ENCODE data around the gene HNF4A. TPM values are rescaled to one million over a fixed set of nuclear protein-coding genes. Genes with fewer than 3 reads are reported as not detected.

The HNF4A gene
- total and polyA plus RNA-seq, 2 of the 13 experiments (the other 11 are each of a cell fraction or from before 2014, with no cell fraction given): 80.9 to 169 TPM

DNA sequence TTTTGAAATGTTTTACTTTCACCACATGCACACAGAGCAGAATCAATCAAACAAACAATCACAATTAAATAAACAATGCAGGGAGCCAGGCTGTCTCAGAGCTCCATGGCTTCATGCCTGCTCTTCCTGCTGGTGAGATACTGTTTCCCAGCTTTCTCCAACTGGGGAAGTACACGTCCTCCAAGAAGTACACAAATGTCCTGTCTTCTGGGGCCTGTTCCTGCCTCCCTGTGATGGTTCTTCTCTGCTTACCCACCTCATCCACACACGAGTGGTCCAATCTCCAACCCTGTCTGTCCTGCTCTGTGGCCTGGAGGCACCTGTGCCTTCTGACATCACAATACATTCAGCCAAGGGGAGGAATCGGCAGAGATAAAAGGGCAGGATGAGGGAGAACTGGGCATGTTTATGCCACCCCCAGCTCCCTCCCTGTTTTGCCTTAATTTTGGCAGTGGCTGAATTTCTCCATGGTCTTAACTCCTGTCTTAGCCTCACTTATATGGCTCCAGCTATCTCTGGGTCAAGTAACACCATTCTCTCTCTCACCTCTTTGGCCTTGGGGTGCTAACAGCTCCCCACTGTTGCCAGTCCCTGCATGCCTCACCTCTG is 94.9 kb downstream of the HNF4A start (continued):
- TF ChIP-seq ZNF383 (CRISPR knock-in tag; IDR thresholded peaks at IDR 0.05; ENCODE audit: borderline replicate concordance): peak; percentile 65; the same call in 1 of the 2 replicates
- no peak for TF ChIP-seq TBL1XR1 (IDR thresholded peaks at IDR 0.05; ENCODE audit: borderline replicate concordance, low read length, partially characterized antibody)
- TF ChIP-seq BHLHE40 (IDR thresholded peaks at IDR 0.05; ENCODE audit: low read length): no peak

- WGBS (ENCODE audit: low lambda C conversion rate): 25% methylated on average over 7 of the region's 7 CpGs
- Histone ChIP-seq H3K27me3 (ENCODE audit: control insufficient read depth in 1 of 2, insufficient read depth in 2 of 2, low read length in 2 of 2) (no peaks in the 10 kb centered on the region), H3K4me1 (ENCODE audit: insufficient read depth, low read length) (peaks cover 74% of the 10 kb centered on the region), H2AFZ (ENCODE audit: low read length) (peak overlapping the region; percentile 96), H3K79me2 (ENCODE audit: insufficient read depth, low read length) (no peaks in the 10 kb centered on the region), H4K20me1 (ENCODE audit: insufficient read depth, low read length) (no peaks in the 10 kb centered on the region), H3K4me2 (ENCODE audit: low read depth, low read length) (peak overlapping the region; percentile 76), H3K4me3 (replicated peaks in 1 of 3; ENCODE audit: insufficient read depth in 1 of 3, low read depth in 2 of 3, low read length in 3 of 3) (peak overlapping the region in 2 of 3 experiments; percentile 24 to 39; a peak in 3 of 6 replicates), H3K36me3 (replicated peaks in 1 of 2; ENCODE audit: control insufficient read depth in 1 of 2, insufficient read depth in 2 of 2, low read length in 2 of 2) (no peaks in the 10 kb centered on the region), H3K9me3 (ENCODE audit: low read length) (no peaks in the 10 kb centered on the region), H3K9ac (ENCODE audit: insufficient read depth, low read depth, low read length) (peak overlapping the region; percentile 54), H3K27ac (ENCODE audit: extremely low read length, insufficient read depth, low read length) (peak overlapping the region; percentile 47)
- CTCF ChIA-PET (ENCODE audit: low intra/inter-chr PET ratio, low total read pairs): no interaction called here
- POLR2A ChIA-PET: interaction anchor here (1.0 to 4.4 kb wide), 4 partner anchors 16 to 40 kb away, joined by 3 to 18 read pairs (median 8); no protein-coding TSS in a partner anchor
- intact Hi-C loops (cut with micrococcal nuclease; ENCODE audit: unreplicated experiment) (no loop called here), in situ Hi-C loops (cut with HindIII; ENCODE audit: extremely low pct_ligation_motif_present, low pct_unique_long_range_greater_than_20kb) (no loop called here)
- FAIRE-seq (no peak), DNase-seq (ENCODE audit: low spot score) (peak; percentile 46), ATAC-seq (peak; percentile 69)
- no TSS peak for BruUV-seq (replicated peaks)
- peak; percentile 53 for TF ChIP-seq PHF21A (CRISPR knock-in tag; IDR thresholded peaks at IDR 0.05)
- TF ChIP-seq ZBTB4 (CRISPR knock-in tag; IDR thresholded peaks at IDR 0.05; ENCODE audit: borderline replicate concordance): 0 out of 2 replicates have a peak, but pooled peaks have one; percentile 15
- TF ChIP-seq ZBTB7A (CRISPR knock-in tag; IDR thresholded peaks at IDR 0.05): peak; percentile 93
- TF ChIP-seq, protein P1, sequence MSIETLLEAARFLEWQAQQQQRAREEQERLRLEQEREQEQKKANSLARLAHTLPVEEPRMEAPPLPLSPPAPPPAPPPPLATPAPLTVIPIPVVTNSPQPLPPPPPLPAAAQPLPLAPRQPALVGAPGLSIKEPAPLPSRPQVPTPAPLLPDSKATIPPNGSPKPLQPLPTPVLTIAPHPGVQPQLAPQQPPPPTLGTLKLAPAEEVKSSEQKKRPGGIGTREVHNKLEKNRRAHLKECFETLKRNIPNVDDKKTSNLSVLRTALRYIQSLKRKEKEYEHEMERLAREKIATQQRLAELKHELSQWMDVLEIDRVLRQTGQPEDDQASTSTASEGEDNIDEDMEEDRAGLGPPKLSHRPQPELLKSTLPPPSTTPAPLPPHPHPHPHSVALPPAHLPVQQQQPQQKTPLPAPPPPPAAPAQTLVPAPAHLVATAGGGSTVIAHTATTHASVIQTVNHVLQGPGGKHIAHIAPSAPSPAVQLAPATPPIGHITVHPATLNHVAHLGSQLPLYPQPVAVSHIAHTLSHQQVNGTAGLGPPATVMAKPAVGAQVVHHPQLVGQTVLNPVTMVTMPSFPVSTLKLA (IDR thresholded peaks at IDR 0.05): no peak
- no peak for TF ChIP-seq SETDB1 (CRISPR knock-in tag; IDR thresholded peaks at IDR 0.05; ENCODE audit: borderline replicate concordance)
- TF ChIP-seq ZEB1 (IDR thresholded peaks at IDR 0.05; ENCODE audit: insufficient replicate concordance, low read depth): no peak
- TF ChIP-seq MAZ (IDR thresholded peaks at IDR 0.05; ENCODE audit: borderline replicate concordance, low read depth, low read length): peak; percentile 19; the same call in 1 of the 2 replicates
- no peak for TF ChIP-seq MAZ (CRISPR knock-in tag; IDR thresholded peaks at IDR 0.05; ENCODE audit: low read depth)
- no peak for TF ChIP-seq ATRX (CRISPR knock-in tag; IDR thresholded peaks at IDR 0.05; ENCODE audit: borderline replicate concordance)
- no peak for TF ChIP-seq LCORL (IDR thresholded peaks at IDR 0.05)
- 0 out of 2 replicates have a peak, but pooled peaks have one; percentile 31 for TF ChIP-seq LCORL (CRISPR knock-in tag; IDR thresholded peaks at IDR 0.05)
- TF ChIP-seq SP4 (CRISPR knock-in tag; IDR thresholded peaks at IDR 0.05): peak; percentile 28; the same call in 1 of the 2 replicates
- no peak for TF ChIP-seq ZNF570 (CRISPR knock-in tag; IDR thresholded peaks at IDR 0.05; ENCODE audit: borderline replicate concordance)
These were observed 95.5 kb downstream of the HNF4A start for GRCh38 chr20:44450903-44451450.
